K562 (cell line): ENCODE data around the gene SLC26A5. TPM values are rescaled to one million over a fixed set of nuclear protein-coding genes. Genes with fewer than 3 reads are reported as not detected.

ENCODE experiments used
- ASH1L ChIP-seq: fragments of 450-650 bp; IDR thresholded peaks from 2 replicates; pipeline ENCODE4 v1.6.1; 2018; ENCODE audit warnings: borderline replicate concordance, mild to moderate bottlenecking, low read depth; ENCODE audit not compliant: partially characterized antibody
- BRD9 ChIP-seq: fragments of 450-650 bp; IDR thresholded peaks from 2 replicates; pipeline ENCODE4 v1.6.1; 2018; ENCODE audit warnings: low read depth; ENCODE audit not compliant: partially characterized antibody
- DDX20 ChIP-seq: fragments of 450-650 bp; IDR thresholded peaks from 2 replicates; pipeline ENCODE4 v1.6.1; 2016; ENCODE audit warnings: missing genetic modification characterization, low read depth, mild to moderate bottlenecking, missing compliant biosample characterization, moderate library complexity
- ERF ChIP-seq: fragments of 450-650 bp; formaldehyde crosslinking; IDR thresholded peaks from 2 replicates; pipeline ENCODE4 v1.4.0; 2020; ENCODE audit warnings: mild to moderate bottlenecking, mixed read lengths
- FOXA3 ChIP-seq, 2 experiments: fragments of 450-650 bp in 1 of 2; sonication (generic) in 1 of 2; formaldehyde crosslinking; IDR thresholded peaks in 1 of 2; conservative IDR thresholded peaks in 1 of 2; 2 replicates each; pipeline versions ENCODE4 v1.4.0 to v1.8.0; 2020 to 2022; ENCODE audit warnings: mild to moderate bottlenecking in 2 of 2, missing genetic modification reagents in 1 of 2
- GATA2 ChIP-seq: sonication (generic); formaldehyde crosslinking; IDR thresholded peaks from 2 replicates; pipeline ENCODE4 v1.4.0; 2020; ENCODE audit warnings: mild to moderate bottlenecking, missing genetic modification reagents
- NR2F6 ChIP-seq: fragments of 450-650 bp; formaldehyde crosslinking; IDR thresholded peaks from 2 replicates; pipeline ENCODE4 v1.4.0; 2020; ENCODE audit warnings: mild to moderate bottlenecking
- POLR2B ChIP-seq: fragments of 450-650 bp; IDR thresholded peaks from 2 replicates; pipeline ENCODE4 v1.6.1; 2018; ENCODE audit warnings: low read depth; ENCODE audit not compliant: partially characterized antibody
- SMAD2 ChIP-seq: fragments of 150-350 bp; IDR thresholded peaks from 2 replicates; pipeline ENCODE4 v1.6.1; 2014; ENCODE audit warnings: low read depth, mild to moderate bottlenecking, low read length
- SRSF9 ChIP-seq: fragments of 200-400 bp; formaldehyde crosslinking; IDR thresholded peaks from 2 replicates; pipeline ENCODE4 v1.6.1; 2017; ENCODE audit warnings: low read depth, low read length, borderline replicate concordance
- ZBTB17 ChIP-seq: fragments of 450-650 bp; formaldehyde crosslinking; IDR thresholded peaks from 2 replicates; pipeline ENCODE4 v1.4.0; 2020; ENCODE audit warnings: mild to moderate bottlenecking
- ZFX ChIP-seq: sonication (generic); formaldehyde crosslinking; IDR thresholded peaks from 2 replicates; pipeline ENCODE4 v1.8.0; 2022; ENCODE audit warnings: mild to moderate bottlenecking, missing genetic modification reagents, moderate library complexity
- ZNF318 ChIP-seq, 2 experiments: fragments of 450-650 bp; IDR thresholded peaks; 2 replicates each; pipeline ENCODE4 v1.6.1; 2016; ENCODE audit warnings: mild to moderate bottlenecking in 2 of 2, borderline replicate concordance in 1 of 2, low read depth in 1 of 2, moderate library complexity in 1 of 2
- ZNF740 ChIP-seq, 3 experiments: fragments of 200-800 bp in 1 of 3; sonication (Bioruptor generic) in 1 of 3; sonication (generic) in 1 of 3; formaldehyde crosslinking in 1 of 3; IDR thresholded peaks; 2 replicates each; pipeline versions ENCODE4 v1.6.1 to v1.8.0; 2016 to 2022; ENCODE audit warnings: mild to moderate bottlenecking in 2 of 3, missing compliant biosample characterization in 2 of 3, missing genetic modification characterization in 2 of 3, missing genetic modification reagents in 1 of 3
- polyA plus RNA-seq, 8 experiments: library from polyadenylated mRNA; depleted of rRNA in 4 of 8; stranded (reverse) in 5 of 8; unstranded in 3 of 8; fragments of >200 nt; fragmentation: Nextera tagmentation in 2 of 8; fragmentation: Illumina TruSeq in 1 of 8; extraction: Ambion mirVana in 2 of 8; extraction: Trizol in 1 of 8; gene quantifications; 2 replicates each; pipeline versions ENCODE4 v1.2.1 to v1.2.3, GENCODE V29; 2011 to 2014; ENCODE audit warnings: inconsistent platforms in 1 of 8, missing spikeins in 1 of 8
- total RNA-seq, 7 experiments: library from RNA; depleted of rRNA in 6 of 7; stranded (reverse); fragments of >200 nt in 6 of 7; fragmentation: Illumina TruSeq in 2 of 7; extraction: Trizol in 2 of 7; gene quantifications; 2 replicates each; pipeline versions ENCODE4 v1.2.1 to v1.2.3, GENCODE V29; 2011 to 2021; ENCODE audit warnings: low replicate concordance in 1 of 7
- TF ChIP-seq, protein P1 (sequence below), 2 experiments: IDR thresholded peaks; 2 replicates each; pipeline ENCODE4 v1.6.1; 2011; ENCODE audit warnings: borderline replicate concordance in 1 of 2, control low read depth in 1 of 2, low read depth in 1 of 2, low read length in 1 of 2, mild to moderate bottlenecking in 1 of 2, mixed read lengths in 1 of 2, moderate library complexity in 1 of 2; ENCODE audit not compliant: insufficient read depth in 1 of 2, insufficient read length in 1 of 2, poor library complexity in 1 of 2, severe bottlenecking in 1 of 2; ENCODE audit errors: extremely low read depth in 1 of 2

Gene SLC26A5
- total and polyA plus RNA-seq, 9 of the 15 experiments (the other 6 are each of a cell fraction or from before 2014, with no cell fraction given), result not detected

- no peak for TF ChIP-seq SRSF9
- TF ChIP-seq GATA2 (CRISPR knock-in tag), result no peak
- TF ChIP-seq DDX20 (tag), result no peak
- TF ChIP-seq ZNF740 (CRISPR knock-in tag; IDR thresholded peaks at IDR 0.05), result no peak
- no peak for TF ChIP-seq ZNF740 (tag; IDR thresholded peaks at IDR 0.05)
- peak; percentile 68; the same call in 1 of the 2 replicates for TF ChIP-seq ERF (CRISPR knock-in tag)
- TF ChIP-seq ZBTB17 (CRISPR knock-in tag), result peak; percentile 94
- TF ChIP-seq, protein P1, sequence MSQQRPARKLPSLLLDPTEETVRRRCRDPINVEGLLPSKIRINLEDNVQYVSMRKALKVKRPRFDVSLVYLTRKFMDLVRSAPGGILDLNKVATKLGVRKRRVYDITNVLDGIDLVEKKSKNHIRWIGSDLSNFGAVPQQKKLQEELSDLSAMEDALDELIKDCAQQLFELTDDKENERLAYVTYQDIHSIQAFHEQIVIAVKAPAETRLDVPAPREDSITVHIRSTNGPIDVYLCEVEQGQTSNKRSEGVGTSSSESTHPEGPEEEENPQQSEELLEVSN (IDR thresholded peaks at IDR 0.05; ENCODE audit: borderline replicate concordance in 1 of 2, extremely low read depth in 1 of 2, insufficient read depth in 1 of 2, insufficient read length in 1 of 2, low read depth in 1 of 2, low read length in 1 of 2, poor library complexity in 1 of 2, severe bottlenecking in 1 of 2), result peak in 1 of 2 experiments; percentile 21
- TF ChIP-seq ZFX (CRISPR knock-in tag), result peak; percentile 96
- no peak for TF ChIP-seq ASH1L
- 0 out of 4 replicates have a peak, but pooled peaks of 1 of the 2 experiments have one; percentile 25 for TF ChIP-seq ZNF318 (IDR thresholded peaks at IDR 0.05; ENCODE audit: borderline replicate concordance in 1 of 2, low read depth in 1 of 2)
- peak; percentile 76 for TF ChIP-seq BRD9
- TF ChIP-seq SMAD2, result no peak
- no peak for TF ChIP-seq FOXA3 (CRISPR knock-in tag; conservative IDR thresholded peaks at IDR 0.05 in 1 of 2, IDR thresholded peaks at IDR 0.05 in 1 of 2)
- no peak for TF ChIP-seq NR2F6 (CRISPR knock-in tag)
- TF ChIP-seq POLR2B, result peak; percentile 81
Measured at GRCh38 chr7:103347507-103348267, 98.3 kb downstream of the SLC26A5 start, which contains the start of gene PSMC2 (continued).
